Thyroid gland (tissue), 4 donors: ENCODE measurements around the gene TRPV3. TPM values are rescaled to one million over a fixed set of nuclear protein-coding genes. Genes with fewer than 3 reads are reported as not detected.
"Not testable (repeated sequence)": the region's sequence is repeated elsewhere in the genome, so short reads cannot be mapped to it uniquely, and the experiment has no call there.

Experiments
- DNase-seq, 2 donors: peaks; one replicate each; pipeline ENCODE4 v3.0.0-alpha.2; 2019
- H3K27ac ChIP-seq, 3 donors: fragments of 200-600 bp; sonication (generic); 1 replicate in 2 of 3; 2 replicates in 1 of 3; pipeline ENCODE4 v1.5.1; 2016 to 2019; ENCODE audit warnings: mild to moderate bottlenecking in 1 of 3, moderate library complexity in 1 of 3
- H3K27me3 ChIP-seq: fragments of 200-600 bp; sonication (generic); one replicate; pipeline ENCODE4 v1.5.1; 2019
- H3K36me3 ChIP-seq, 2 donors: fragments of 200-600 bp; sonication (generic); one replicate each; pipeline ENCODE4 v1.5.1; 2016 to 2019
- H3K4me1 ChIP-seq, 2 donors: fragments of 200-600 bp; sonication (generic); one replicate each; pipeline ENCODE4 v1.5.1; 2017 to 2019
- H3K4me3 ChIP-seq, 3 donors: fragments of 200-600 bp; sonication (generic); replicated peaks in 1 of 3; 1 replicate in 2 of 3; 2 replicates in 1 of 3; pipeline ENCODE4 v1.5.1; 2016; ENCODE audit warnings: mild to moderate bottlenecking in 1 of 3
- H3K9me3 ChIP-seq: fragments of 200-600 bp; sonication (generic); one replicate; pipeline ENCODE4 v1.5.1; 2017
- CTCF ChIP-seq, 6 experiments: fragments of 200-600 bp in 3 of 6; fragments of 450-650 bp in 3 of 6; sonication (generic) in 3 of 6; IDR thresholded peaks; one replicate each; pipeline ENCODE4 v1.5.1; 2016 to 2019; ENCODE audit warnings: antibody characterized with exemption in 6 of 6, mild to moderate bottlenecking in 2 of 6, inconsistent platforms in 1 of 6, moderate library complexity in 1 of 6
- POLR2A ChIP-seq, 2 donors: fragments of 450-650 bp; IDR thresholded peaks; one replicate each; pipeline ENCODE4 v1.6.1; 2017; ENCODE audit warnings: antibody characterized with exemption in 2 of 2, mild to moderate bottlenecking in 2 of 2, moderate library complexity in 1 of 2
- WGBS, 2 donors: methylation state at CpG; one replicate each; pipeline ENCODE4 v1.1.5; 2017; 5-methylcytosine and 5-hydroxymethylcytosine counted together
- intact Hi-C: fragments of 100-400 bp; cut with DNase I; formaldehyde crosslinking; loops from one replicate; pipeline ENCODE4 v1.15.1; 2023
- total RNA-seq, 4 donors: library from RNA; depleted of rRNA; stranded (reverse); fragments of >200 nt; gene quantifications; one replicate each; pipeline ENCODE4 v1.2.3, GENCODE V29; 2016

The TRPV3 gene
- total RNA-seq, 4 donors from 2014 or later = 0.11 to 1.2 (median 1.0) TPM

GRCh38 chr17:3527896-3528295 is 29.7 kb downstream of the TRPV3 start:
- no peak for TF ChIP-seq CTCF (IDR thresholded peaks at IDR 0.05)
- TF ChIP-seq POLR2A (IDR thresholded peaks at IDR 0.05) = no peak
- Histone ChIP-seq H3K36me3 (no peaks in the 10 kb centered on the region), H3K27me3 (no peaks in the 10 kb centered on the region), H3K27ac (no peak overlapping the region), H3K4me3 (no peak overlapping the region), H3K4me1 (no peaks in the 10 kb centered on the region), H3K9me3 (no peaks in the 10 kb centered on the region)
- WGBS, 2 donors = 89 to 94% methylated on average over 8 of the region's 8 CpGs
- no peak for DNase-seq
- intact Hi-C loops = no loop called here

GRCh38 chr17:3527468-3527867 is 30.1 kb downstream of the TRPV3 start:
- 90 to 93% methylated on average over 5 of the region's 5 CpGs for WGBS, 2 donors
- Histone ChIP-seq H3K36me3 (no peaks in the 10 kb centered on the region), H3K27me3 (no peaks in the 10 kb centered on the region), H3K27ac (no peak overlapping the region), H3K4me1 (no peaks in the 10 kb centered on the region), H3K9me3 (no peaks in the 10 kb centered on the region), H3K4me3 (no peak overlapping the region)
- DNase-seq = no peak
- TF ChIP-seq POLR2A (IDR thresholded peaks at IDR 0.05) (no peak), CTCF (IDR thresholded peaks at IDR 0.05) (no peak)
- intact Hi-C loops = no loop called here

GRCh38 chr17:3526971-3527370 is 30.6 kb downstream of the TRPV3 start:
- TF ChIP-seq CTCF (IDR thresholded peaks at IDR 0.05) (no peak), POLR2A (IDR thresholded peaks at IDR 0.05) (no peak)
- Histone ChIP-seq H3K27ac (no peak overlapping the region), H3K27me3 (no peaks in the 10 kb centered on the region), H3K4me3 (no peak overlapping the region), H3K9me3 (no peaks in the 10 kb centered on the region), H3K4me1 (no peaks in the 10 kb centered on the region), H3K36me3 (no peaks in the 10 kb centered on the region)
- intact Hi-C loops = no loop called here
- WGBS, 2 donors = 84 to 85% methylated on average over 10 of the region's 10 CpGs
- no peak for DNase-seq

GRCh38 chr17:3526491-3526890 is 31.1 kb downstream of the TRPV3 start:
- 82 to 91% methylated on average over 4 to 12 of the region's 12 CpGs for WGBS, 2 donors
- TF ChIP-seq CTCF (IDR thresholded peaks at IDR 0.05) (no peak), POLR2A (IDR thresholded peaks at IDR 0.05) (no peak)
- Histone ChIP-seq H3K4me1 (no peaks in the 10 kb centered on the region), H3K36me3 (no peaks in the 10 kb centered on the region), H3K9me3 (no peaks in the 10 kb centered on the region), H3K27ac (no peak overlapping the region), H3K4me3 (no peak overlapping the region), H3K27me3 (no peaks in the 10 kb centered on the region)
- no peak for DNase-seq
- intact Hi-C loops = no loop called here

- Histone ChIP-seq H3K27ac (no peak overlapping the region), H3K9me3 (no peaks in the 10 kb centered on the region), H3K4me1 (no peaks in the 10 kb centered on the region), H3K4me3 (no peak overlapping the region), H3K27me3 (no peaks in the 10 kb centered on the region), H3K36me3 (no peaks in the 10 kb centered on the region)
- no peak for TF ChIP-seq POLR2A (IDR thresholded peaks at IDR 0.05)
- TF ChIP-seq CTCF (IDR thresholded peaks at IDR 0.05) = no peak
- DNase-seq = no peak
- intact Hi-C loops = no loop called here
- 89 to 94% methylated on average over 13 of the region's 13 CpGs for WGBS, 2 donors
Measured at GRCh38 chr17:3524024-3524423, 33.6 kb downstream of the TRPV3 start.

GRCh38 chr17:3519472-3519871 is 38.1 kb downstream of the TRPV3 start:
- 89 to 91% methylated on average over 4 of the region's 4 CpGs for WGBS, 2 donors
- H3K4me3 ChIP-seq, H3K36me3 ChIP-seq, H3K9me3 ChIP-seq, DNase-seq, H3K4me1 ChIP-seq, intact Hi-C loops, H3K27me3 ChIP-seq, H3K27ac ChIP-seq: not testable (repeated sequence)
